ENCODE measurements around the gene CCDC12. TPM values are rescaled to one million over a fixed set of nuclear protein-coding genes. Genes with fewer than 3 reads are reported as not detected.

Gene CCDC12
- total RNA-seq, 2 experiments from 2014 or later = 55.0 to 56.7 TPM

- H3K4me3 Mint-ChIP-seq = no peak overlapping the region
- H3K4me1 Mint-ChIP-seq = peaks cover 9% of the 10 kb centered on the region
- H3K9me3 Mint-ChIP-seq = no peaks in the 10 kb centered on the region
- CTCF ChIA-PET = no interaction called here
- POLR2A ChIA-PET = no interaction called here
- H3K27ac Mint-ChIP-seq = no peak overlapping the region
- no peaks in the 10 kb centered on the region for H3K36me3 Mint-ChIP-seq (ENCODE audit: low read depth)
- H3K27me3 Mint-ChIP-seq = peaks cover 57% of the 10 kb centered on the region
- no peak for DNase-seq
Observed at GRCh38 chr3:46888705-46889104, 87.8 kb downstream of the CCDC12 start.

- Mint-ChIP-seq H3K27ac (no peak overlapping the region), H3K9me3 (no peaks in the 10 kb centered on the region), H3K4me1 (peaks cover 9% of the 10 kb centered on the region), H3K36me3 (ENCODE audit: low read depth) (no peaks in the 10 kb centered on the region), H3K4me3 (no peak overlapping the region), H3K27me3 (peaks cover 54% of the 10 kb centered on the region)
- no peak for DNase-seq
- ChIA-PET POLR2A (no interaction called here), CTCF (no interaction called here)
Observed at GRCh38 chr3:46887980-46888494, 88.5 kb downstream of the CCDC12 start.

- no peaks in the 10 kb centered on the region for H3K36me3 Mint-ChIP-seq (ENCODE audit: low read depth)
- H3K4me3 Mint-ChIP-seq = no peak overlapping the region
- H3K4me1 Mint-ChIP-seq = peaks cover 8% of the 10 kb centered on the region
- no peaks in the 10 kb centered on the region for H3K9me3 Mint-ChIP-seq
- ChIA-PET POLR2A (no interaction called here), CTCF (interaction anchor here (2.1 kb wide), 1 partner anchor 9 kb away, joined by 7 read pairs; no protein-coding TSS in a partner anchor)
- H3K27me3 Mint-ChIP-seq = peaks cover 45% of the 10 kb centered on the region
- DNase-seq = no peak
- H3K27ac Mint-ChIP-seq = no peak overlapping the region
Observed at GRCh38 chr3:46885612-46886011, 90.9 kb downstream of the CCDC12 start.

- ChIA-PET POLR2A (no interaction called here), CTCF (interaction anchor here (2.1 kb wide), 1 partner anchor 10 kb away, joined by 7 read pairs; no protein-coding TSS in a partner anchor)
- Mint-ChIP-seq H3K27ac (no peak overlapping the region), H3K9me3 (no peaks in the 10 kb centered on the region), H3K4me3 (no peak overlapping the region), H3K27me3 (peaks cover 49% of the 10 kb centered on the region), H3K36me3 (ENCODE audit: low read depth) (no peaks in the 10 kb centered on the region), H3K4me1 (peaks cover 11% of the 10 kb centered on the region)
- no peak for DNase-seq
Observed at GRCh38 chr3:46884929-46885328, 91.6 kb downstream of the CCDC12 start.

GRCh38 chr3:46884427-46884826 is 92.1 kb downstream of the CCDC12 start:
- DNase-seq = no peak
- no peaks in the 10 kb centered on the region for H3K9me3 Mint-ChIP-seq
- H3K36me3 Mint-ChIP-seq (ENCODE audit: low read depth) = no peaks in the 10 kb centered on the region
- CTCF ChIA-PET = interaction anchor here (2.1 kb wide), 1 partner anchor 10 kb away, joined by 7 read pairs; no protein-coding TSS in a partner anchor
- POLR2A ChIA-PET = no interaction called here
- H3K4me3 Mint-ChIP-seq = no peak overlapping the region
- H3K27ac Mint-ChIP-seq = no peak overlapping the region
- H3K27me3 Mint-ChIP-seq = peaks cover 54% of the 10 kb centered on the region
- H3K4me1 Mint-ChIP-seq = peaks cover 11% of the 10 kb centered on the region

- POLR2A ChIA-PET = no interaction called here
- no peaks in the 10 kb centered on the region for H3K9me3 Mint-ChIP-seq
Observed at GRCh38 chr3:46883830-46884185, 92.7 kb downstream of the CCDC12 start.

GRCh38 chr3:46883054-46883829 is 93.3 kb downstream of the CCDC12 start:
- Mint-ChIP-seq H3K4me1 (peaks cover 11% of the 10 kb centered on the region), H3K4me3 (no peak overlapping the region), H3K27ac (no peak overlapping the region), H3K36me3 (ENCODE audit: low read depth) (no peaks in the 10 kb centered on the region), H3K27me3 (peaks cover 55% of the 10 kb centered on the region), H3K9me3 (no peaks in the 10 kb centered on the region)
- peak; percentile 21 for DNase-seq
- CTCF ChIA-PET = interaction anchor here (0.7 to 1.2 kb wide), 2 partner anchors 10 to 15 kb away, joined by 3 to 4 read pairs; no protein-coding TSS in a partner anchor
- POLR2A ChIA-PET = no interaction called here

More at GRCh38 chr3:46883830-46884185, 92.7 kb downstream of the CCDC12 start:
- H3K36me3 Mint-ChIP-seq (ENCODE audit: low read depth) = no peaks in the 10 kb centered on the region
- no peak overlapping the region for H3K4me3 Mint-ChIP-seq
- CTCF ChIA-PET = no interaction called here
- H3K4me1 Mint-ChIP-seq = peaks cover 11% of the 10 kb centered on the region
- no peak for DNase-seq
- peaks cover 56% of the 10 kb centered on the region for H3K27me3 Mint-ChIP-seq
- H3K27ac Mint-ChIP-seq = no peak overlapping the region

- no peak overlapping the region for H3K27ac Mint-ChIP-seq
- no peaks in the 10 kb centered on the region for H3K9me3 Mint-ChIP-seq
- H3K4me1 Mint-ChIP-seq = peaks cover 11% of the 10 kb centered on the region
- H3K4me3 Mint-ChIP-seq = no peak overlapping the region
- H3K27me3 Mint-ChIP-seq = peaks cover 52% of the 10 kb centered on the region
- no peaks in the 10 kb centered on the region for H3K36me3 Mint-ChIP-seq (ENCODE audit: low read depth)
- no peak for DNase-seq
- ChIA-PET CTCF (interaction anchor here (0.7 to 1.2 kb wide), 2 partner anchors 9 to 16 kb away, joined by 3 to 4 read pairs; no protein-coding TSS in a partner anchor), POLR2A (no interaction called here)
Observed at GRCh38 chr3:46882377-46883053, 94.0 kb downstream of the CCDC12 start.

GRCh38 chr3:46881596-46882376 is 94.8 kb downstream of the CCDC12 start:
- DNase-seq = no peak

GRCh38 chr3:46880884-46881595 is 95.5 kb downstream of the CCDC12 start:
- CTCF ChIA-PET = no interaction called here
- Mint-ChIP-seq H3K27ac (no peak overlapping the region), H3K4me1 (peaks cover 11% of the 10 kb centered on the region), H3K9me3 (no peaks in the 10 kb centered on the region), H3K36me3 (ENCODE audit: low read depth) (no peaks in the 10 kb centered on the region), H3K27me3 (peaks cover 46% of the 10 kb centered on the region), H3K4me3 (no peak overlapping the region)
- POLR2A ChIA-PET = no interaction called here
- no peak for DNase-seq

More at GRCh38 chr3:46881596-46882376, 94.8 kb downstream of the CCDC12 start:
- Mint-ChIP-seq H3K27me3 (peaks cover 49% of the 10 kb centered on the region), H3K4me3 (no peak overlapping the region), H3K36me3 (ENCODE audit: low read depth) (no peaks in the 10 kb centered on the region), H3K4me1 (peaks cover 11% of the 10 kb centered on the region), H3K9me3 (no peaks in the 10 kb centered on the region), H3K27ac (no peak overlapping the region)
- ChIA-PET CTCF (interaction anchor here (1.2 kb wide), 1 partner anchor 8 kb away, joined by 3 read pairs; no protein-coding TSS in a partner anchor), POLR2A (no interaction called here)

- no peak overlapping the region for H3K4me3 Mint-ChIP-seq
- H3K27ac Mint-ChIP-seq = no peak overlapping the region
Observed at GRCh38 chr3:46878781-46879436, 97.6 kb downstream of the CCDC12 start.

More at GRCh38 chr3:46878781-46879436, 97.6 kb downstream of the CCDC12 start:
- H3K9me3 Mint-ChIP-seq = no peaks in the 10 kb centered on the region
- ChIA-PET CTCF (no interaction called here), POLR2A (no interaction called here)
- peaks cover 9% of the 10 kb centered on the region for H3K4me1 Mint-ChIP-seq
- H3K27me3 Mint-ChIP-seq = peaks cover 40% of the 10 kb centered on the region
- no peaks in the 10 kb centered on the region for H3K36me3 Mint-ChIP-seq (ENCODE audit: low read depth)
- DNase-seq = no peak
